ENCODE data around the gene PRIMPOL.

DNA sequence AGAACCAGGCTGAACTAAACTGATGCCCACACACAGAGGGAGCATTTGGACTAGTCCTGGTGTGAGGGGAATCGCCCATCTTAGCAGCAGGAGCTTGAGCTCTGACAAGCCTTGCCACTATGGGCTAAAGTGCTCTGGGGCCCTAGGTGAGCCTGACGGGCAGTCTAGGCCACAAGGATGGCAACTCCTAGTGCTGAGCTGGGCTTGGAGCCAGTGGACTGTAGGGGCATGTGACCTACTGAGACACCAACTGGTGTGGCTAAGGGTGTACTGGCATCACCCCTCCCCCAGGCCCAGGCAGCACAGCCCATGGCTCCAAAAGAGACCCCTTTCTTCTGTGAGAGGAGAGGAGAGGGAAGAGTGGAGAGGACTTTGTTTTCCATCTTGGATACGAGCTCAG is 69.9 kb downstream of the PRIMPOL start:
- TF ChIP-seq CTCF (IDR thresholded peaks at IDR 0.05) (no peak), NFYB (CRISPR knock-in tag; conservative IDR thresholded peaks at IDR 0.05; ENCODE audit: low read depth) (no peak), ZNF138 (CRISPR knock-in tag; conservative IDR thresholded peaks at IDR 0.05) (no peak), ZNF671 (CRISPR knock-in tag; IDR thresholded peaks at IDR 0.05) (no peak), SP1 (CRISPR knock-in tag; conservative IDR thresholded peaks at IDR 0.05) (no peak), SMAD3 (CRISPR knock-in tag; IDR thresholded peaks at IDR 0.05; ENCODE audit: borderline replicate concordance) (no peak), ZNF416 (CRISPR knock-in tag; IDR thresholded peaks at IDR 0.05) (no peak)
- TF ChIP-seq, protein P1, sequence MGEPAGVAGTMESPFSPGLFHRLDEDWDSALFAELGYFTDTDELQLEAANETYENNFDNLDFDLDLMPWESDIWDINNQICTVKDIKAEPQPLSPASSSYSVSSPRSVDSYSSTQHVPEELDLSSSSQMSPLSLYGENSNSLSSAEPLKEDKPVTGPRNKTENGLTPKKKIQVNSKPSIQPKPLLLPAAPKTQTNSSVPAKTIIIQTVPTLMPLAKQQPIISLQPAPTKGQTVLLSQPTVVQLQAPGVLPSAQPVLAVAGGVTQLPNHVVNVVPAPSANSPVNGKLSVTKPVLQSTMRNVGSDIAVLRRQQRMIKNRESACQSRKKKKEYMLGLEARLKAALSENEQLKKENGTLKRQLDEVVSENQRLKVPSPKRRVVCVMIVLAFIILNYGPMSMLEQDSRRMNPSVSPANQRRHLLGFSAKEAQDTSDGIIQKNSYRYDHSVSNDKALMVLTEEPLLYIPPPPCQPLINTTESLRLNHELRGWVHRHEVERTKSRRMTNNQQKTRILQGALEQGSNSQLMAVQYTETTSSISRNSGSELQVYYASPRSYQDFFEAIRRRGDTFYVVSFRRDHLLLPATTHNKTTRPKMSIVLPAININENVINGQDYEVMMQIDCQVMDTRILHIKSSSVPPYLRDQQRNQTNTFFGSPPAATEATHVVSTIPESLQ (CRISPR knock-in tag; IDR thresholded peaks at IDR 0.05): no peak
